ENCODE measurements around the gene EIF3I. TPM values are rescaled to one million over a fixed set of nuclear protein-coding genes. Genes with fewer than 3 reads are reported as not detected.

EIF3I gene
- total and polyA plus RNA-seq, 5 donors: 99.2 to 127 (median 99.9) TPM

DNA sequence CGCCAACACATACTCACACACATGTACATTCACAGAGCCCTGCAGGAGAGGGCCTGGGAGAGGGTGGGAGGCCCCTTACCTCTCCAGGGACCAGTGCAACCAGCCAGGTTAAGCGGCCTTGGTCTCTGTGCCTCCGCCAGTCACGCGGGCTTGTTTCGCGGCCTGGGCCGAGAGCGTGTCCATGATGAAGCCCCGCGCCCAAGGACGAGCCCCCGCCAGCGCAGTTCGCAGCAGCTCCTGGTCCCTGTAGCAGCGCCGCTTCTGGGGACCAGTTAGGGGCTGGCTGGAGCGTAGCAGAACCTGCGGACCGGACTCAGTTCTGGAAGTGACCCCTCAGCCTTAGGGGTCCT lies 17.6 kb downstream of the EIF3I start:
- ATAC-seq: no peak
- intact Hi-C loops (cut with DNase I): loop anchor here in 1 of 4 donors (10.0 kb wide), 1 partner anchor 55 kb away; the partner anchor contains the start of gene HDAC1

GRCh38 chr1:32240140-32240951 lies 18.1 kb downstream of the EIF3I start:
- intact Hi-C loops (cut with DNase I): loop anchor here in 1 of 4 donors (10.0 kb wide), 1 partner anchor 54 kb away; the partner anchor contains the start of gene HDAC1
- ATAC-seq (peak; percentile 86 to 90), DNase-seq (peak; percentile 73 to 90 (median 88))
- Histone ChIP-seq H3K9me3 (ENCODE audit: control insufficient read depth, low read length) (no peaks in the 10 kb centered on the region), H3K27ac (ENCODE audit: low read length) (peak overlapping the region; percentile 28), H3K27me3 (ENCODE audit: control insufficient read depth, insufficient read depth) (no peaks in the 10 kb centered on the region), H3K4me1 (ENCODE audit: control insufficient read depth, insufficient read depth, low read length) (no peaks in the 10 kb centered on the region), H3K4me3 (ENCODE audit: low read length) (peak overlapping the region; percentile 63)
- 3% methylated on average over 62 of the region's 62 CpGs for WGBS

More for the DNA sequence above, 17.6 kb downstream of the EIF3I start:
- no peaks in the 10 kb centered on the region for H3K27me3 ChIP-seq (ENCODE audit: control insufficient read depth, insufficient read depth)
- peak overlapping the region; percentile 63 for H3K4me3 ChIP-seq (ENCODE audit: low read length)
- H3K27ac ChIP-seq (ENCODE audit: low read length): no peak overlapping the region
- no peaks in the 10 kb centered on the region for H3K4me1 ChIP-seq (ENCODE audit: control insufficient read depth, insufficient read depth, low read length)
- 60% methylated on average over 20 of the region's 20 CpGs for WGBS
- H3K9me3 ChIP-seq (ENCODE audit: control insufficient read depth, low read length): no peaks in the 10 kb centered on the region
- DNase-seq: peak in 2 of 3 donors; percentile 59 to 61

- H3K4me1 ChIP-seq (ENCODE audit: control insufficient read depth, insufficient read depth, low read length): no peaks in the 10 kb centered on the region
- H3K27me3 ChIP-seq (ENCODE audit: control insufficient read depth, insufficient read depth): no peaks in the 10 kb centered on the region
- DNase-seq (peak; percentile 61 to 87 (median 82)), ATAC-seq (peak; percentile 76 to 77)
- 1% methylated on average over 55 of the region's 55 CpGs for WGBS
- H3K4me3 ChIP-seq (ENCODE audit: low read length): peak overlapping the region; percentile 63
- intact Hi-C loops (cut with DNase I): loop anchor here in 1 of 4 donors (10.0 kb wide), 1 partner anchor 54 kb away; the partner anchor contains the start of gene HDAC1
- peak overlapping the region; percentile 53 for H3K27ac ChIP-seq (ENCODE audit: low read length)
- H3K9me3 ChIP-seq (ENCODE audit: control insufficient read depth, low read length): no peaks in the 10 kb centered on the region
Measured at GRCh38 chr1:32241001-32241763, 19.0 kb downstream of the EIF3I start.

DNA sequence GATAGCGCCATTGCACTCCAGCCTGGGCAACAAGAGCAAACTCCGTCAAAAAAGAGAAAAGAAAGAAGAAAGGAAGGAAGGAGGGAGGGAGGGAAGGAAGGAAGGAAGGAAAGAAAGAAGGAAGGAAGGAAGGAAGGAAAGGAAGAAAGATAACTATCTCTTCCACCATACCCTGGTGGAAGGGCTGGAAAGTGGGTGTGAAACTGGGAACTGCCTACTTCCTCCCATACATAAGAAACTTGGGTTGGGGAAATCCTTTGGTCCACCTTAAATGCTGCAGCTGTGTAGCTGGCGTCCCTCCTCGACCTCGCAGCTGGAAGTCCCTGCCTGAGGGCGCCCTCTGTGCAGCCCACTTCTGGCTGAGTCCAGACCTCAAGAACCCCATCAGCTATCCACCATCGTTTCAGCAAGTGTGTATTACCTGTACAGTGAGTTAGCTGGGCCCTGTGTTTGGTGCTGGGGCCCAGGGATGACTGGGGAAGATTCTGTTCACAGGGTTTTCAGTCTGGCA lies 20.2 kb downstream of the EIF3I start:
- ATAC-seq (peak in 1 of 2 donors; percentile 25), DNase-seq (peak; percentile 39 to 80 (median 77))
- H3K27ac ChIP-seq (ENCODE audit: low read length): no peak overlapping the region
- peak overlapping the region; percentile 17 for H3K4me3 ChIP-seq (ENCODE audit: low read length)
- H3K9me3 ChIP-seq (ENCODE audit: control insufficient read depth, low read length): no peaks in the 10 kb centered on the region
- 26% methylated on average over 7 of the region's 7 CpGs for WGBS
- intact Hi-C loops (cut with DNase I): loop anchor here in 1 of 4 donors (10.0 kb wide), 1 partner anchor 52 kb away; the partner anchor contains the start of gene HDAC1
- no peaks in the 10 kb centered on the region for H3K27me3 ChIP-seq (ENCODE audit: control insufficient read depth, insufficient read depth)
- H3K4me1 ChIP-seq (ENCODE audit: control insufficient read depth, insufficient read depth, low read length): peaks cover 4% of the 10 kb centered on the region

- DNase-seq (peak; percentile 60 to 81 (median 73)), ATAC-seq (peak; percentile 77 to 82)
- 40% methylated on average over 3 of the region's 3 CpGs for WGBS
- Histone ChIP-seq H3K27ac (ENCODE audit: low read length) (peak within 1 kb of the TSS; percentile 80), H3K27me3 (ENCODE audit: control insufficient read depth, insufficient read depth) (no peaks in the 10 kb centered on the region), H3K4me3 (ENCODE audit: low read length) (no peak within 1 kb of the TSS), H3K4me1 (ENCODE audit: control insufficient read depth, insufficient read depth, low read length) (peaks cover 4% of the 10 kb centered on the region), H3K9me3 (ENCODE audit: control insufficient read depth, low read length) (no peaks in the 10 kb centered on the region)
- intact Hi-C loops (cut with DNase I): loop anchor here in 1 of 4 donors (10.0 kb wide), 1 partner anchor 48 kb away; the partner anchor contains the start of gene HDAC1
Measured at GRCh38 chr1:32246888-32247273, 24.7 kb downstream of the EIF3I start, which contains the start of gene FAM167B. Gene FAM167B, plus strand, starts transcription at chr1:32247222. Its CDS starts 200 bp downstream, at chr1:32247422.

DNA sequence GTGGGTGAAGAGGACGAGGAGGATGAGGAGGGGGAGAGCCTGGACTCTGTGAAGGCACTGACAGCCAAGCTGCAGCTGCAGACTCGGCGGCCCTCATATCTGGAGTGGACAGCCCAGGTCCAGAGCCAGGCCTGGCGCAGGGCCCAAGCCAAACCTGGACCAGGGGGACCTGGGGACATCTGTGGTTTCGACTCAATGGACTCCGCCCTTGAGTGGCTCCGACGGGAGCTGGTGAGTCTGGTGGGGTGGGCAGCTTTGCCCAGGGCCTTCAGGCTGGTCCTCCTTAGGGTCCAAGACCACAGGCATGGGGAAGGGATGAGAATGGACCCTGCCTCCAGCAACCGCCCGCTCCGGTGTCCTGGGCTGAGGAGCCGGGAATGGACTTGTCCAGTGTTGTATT lies 25.2 kb downstream of the EIF3I start:
- peak; percentile 3 for ATAC-seq
- 56% methylated on average over 12 of the region's 12 CpGs for WGBS
- no peak overlapping the region for H3K4me3 ChIP-seq (ENCODE audit: low read length)
- intact Hi-C loops (cut with DNase I): loop anchor here in 1 of 4 donors (10.0 kb wide), 1 partner anchor 47 kb away; the partner anchor contains the start of gene HDAC1
- DNase-seq: peak in 2 of 3 donors; percentile 76
- H3K4me1 ChIP-seq (ENCODE audit: control insufficient read depth, insufficient read depth, low read length): peaks cover 5% of the 10 kb centered on the region
- H3K27me3 ChIP-seq (ENCODE audit: control insufficient read depth, insufficient read depth): no peaks in the 10 kb centered on the region
- no peaks in the 10 kb centered on the region for H3K9me3 ChIP-seq (ENCODE audit: control insufficient read depth, low read length)
- H3K27ac ChIP-seq (ENCODE audit: low read length): peak overlapping the region; percentile 80

DNA sequence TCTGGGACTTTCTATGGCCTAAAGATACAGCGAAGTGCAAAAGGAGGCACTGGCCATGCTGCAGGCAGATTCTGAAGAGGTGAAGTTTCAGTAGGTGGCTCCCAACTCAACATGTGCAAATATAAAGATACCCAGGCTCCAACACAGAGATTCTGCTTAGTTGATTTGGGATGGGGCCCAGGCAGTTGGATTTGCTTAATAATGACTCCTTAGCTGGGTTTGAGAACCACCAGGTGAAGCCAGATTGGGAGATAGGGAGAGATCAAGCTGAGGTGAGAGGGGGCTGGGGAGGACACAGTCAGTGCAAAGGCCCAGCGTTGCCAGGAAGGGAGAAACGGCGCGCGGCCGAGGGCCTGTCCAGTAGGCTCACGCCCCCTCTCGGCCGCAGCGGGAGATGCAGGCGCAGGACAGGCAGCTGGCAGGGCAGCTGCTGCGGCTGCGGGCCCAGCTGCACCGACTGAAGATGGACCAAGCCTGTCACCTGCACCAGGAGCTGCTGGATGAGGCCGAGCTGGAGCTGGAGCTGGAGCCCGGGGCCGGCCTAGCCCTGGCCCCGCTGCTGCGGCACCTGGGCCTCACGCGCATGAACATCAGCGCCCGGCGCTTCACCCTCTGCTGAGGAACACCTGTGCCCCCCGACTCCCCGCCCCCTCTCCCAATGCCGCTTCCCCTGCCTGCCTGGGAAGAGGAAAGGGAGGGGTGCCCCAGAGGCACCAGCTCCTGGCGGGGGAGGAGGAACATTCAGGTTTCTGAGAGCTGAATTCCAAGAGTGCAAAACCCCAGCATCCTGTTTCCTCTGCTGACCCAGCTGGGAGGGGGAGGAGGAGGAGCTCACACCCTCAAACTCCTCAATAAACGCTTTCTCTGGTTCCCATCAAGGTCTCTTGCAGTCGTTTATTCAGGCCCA lies 26.0 kb downstream of the EIF3I start:
- 11% methylated on average over 31 of the region's 31 CpGs for WGBS
- DNase-seq: peak; percentile 87 to 96 (median 94)
- intact Hi-C loops (cut with DNase I): loop anchor here in 1 of 4 donors (10.0 kb wide), 1 partner anchor 47 kb away; the partner anchor contains the start of gene HDAC1
- Histone ChIP-seq H3K9me3 (ENCODE audit: control insufficient read depth, low read length) (no peaks in the 10 kb centered on the region), H3K27me3 (ENCODE audit: control insufficient read depth, insufficient read depth) (no peaks in the 10 kb centered on the region), H3K4me1 (ENCODE audit: control insufficient read depth, insufficient read depth, low read length) (peaks cover 6% of the 10 kb centered on the region), H3K4me3 (ENCODE audit: low read length) (no peak overlapping the region), H3K27ac (ENCODE audit: low read length) (peak overlapping the region; percentile 80)
- ATAC-seq: peak; percentile 56 to 62

DNA sequence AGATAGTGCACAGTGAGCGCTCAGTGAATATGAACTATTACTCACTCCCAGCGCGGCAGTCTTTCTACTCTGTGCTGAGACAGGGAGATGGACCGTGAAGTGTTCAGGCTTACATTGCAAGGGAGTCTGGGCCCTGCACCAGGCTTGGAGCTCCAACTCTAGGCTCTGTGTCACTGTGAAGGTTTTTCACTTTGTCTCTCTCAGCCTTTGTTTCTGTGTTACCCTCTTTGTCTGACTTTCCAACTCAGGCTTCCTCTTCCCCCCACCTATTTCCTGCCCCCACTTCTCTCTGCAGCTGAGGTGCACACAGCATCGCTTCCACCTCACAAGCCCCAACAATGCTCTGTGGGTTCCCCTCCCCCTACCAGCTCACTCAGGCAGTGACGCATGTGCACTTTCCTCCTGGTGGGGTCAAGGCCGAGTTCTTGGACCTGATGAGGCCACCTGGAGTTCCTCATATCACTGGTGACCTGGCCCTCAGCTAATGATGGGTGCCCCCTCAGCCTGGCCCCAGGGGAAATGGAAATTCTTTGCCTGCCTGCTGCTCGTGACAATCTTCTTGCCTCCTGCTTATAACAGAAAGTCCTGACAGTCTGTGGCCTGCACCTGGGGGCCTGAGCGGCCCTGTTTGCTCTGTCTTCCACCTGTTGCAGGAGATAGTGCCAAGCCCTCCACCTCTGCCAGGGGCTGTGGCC lies 27.8 kb downstream of the EIF3I start:
- Histone ChIP-seq H3K27me3 (ENCODE audit: control insufficient read depth, insufficient read depth) (no peaks in the 10 kb centered on the region), H3K27ac (ENCODE audit: low read length) (peak overlapping the region; percentile 91), H3K4me1 (ENCODE audit: control insufficient read depth, insufficient read depth, low read length) (peaks cover 6% of the 10 kb centered on the region), H3K4me3 (ENCODE audit: low read length) (no peak overlapping the region), H3K9me3 (ENCODE audit: control insufficient read depth, low read length) (no peaks in the 10 kb centered on the region)
- 55% methylated on average over 9 of the region's 9 CpGs for WGBS
- intact Hi-C loops (cut with DNase I): loop anchor here in 1 of 4 donors (10.0 kb wide), 1 partner anchor 45 kb away; the partner anchor contains the start of gene HDAC1
- ATAC-seq (peak; percentile 38 to 55), DNase-seq (peak; percentile 51 to 75 (median 73))

- H3K27ac ChIP-seq (ENCODE audit: low read length): peak within 1 kb of the TSS; percentile 91
- no peak within 1 kb of the TSS for H3K4me3 ChIP-seq (ENCODE audit: low read length)
- no peaks in the 10 kb centered on the region for H3K27me3 ChIP-seq (ENCODE audit: control insufficient read depth, insufficient read depth)
- ATAC-seq (no peak), DNase-seq (peak in 2 of 3 donors; percentile 57 to 59)
- no peaks in the 10 kb centered on the region for H3K9me3 ChIP-seq (ENCODE audit: control insufficient read depth, low read length)
- peaks cover 6% of the 10 kb centered on the region for H3K4me1 ChIP-seq (ENCODE audit: control insufficient read depth, insufficient read depth, low read length)
- WGBS: 68% methylated on average over 25 of the region's 25 CpGs
- intact Hi-C loops (cut with DNase I): no loop called here
Measured at GRCh38 chr1:32250893-32251716, 28.9 kb downstream of the EIF3I start, which contains the start of gene LCK. Gene LCK, plus strand, starts transcription at chr1:32251265. Its CDS starts 23,065 bp downstream, at chr1:32274330.

Measured in right cardiac atrium (tissue), 5 donors.